ENCODE measurements around the gene APOBEC3B. TPM values are rescaled to one million over a fixed set of nuclear protein-coding genes. Genes with fewer than 3 reads are reported as not detected.

The APOBEC3B gene
- polyA plus RNA-seq, 1 donor (not counting 4 experiments of a cell fraction or from before 2014, with no cell fraction given): 3.4 TPM

DNA sequence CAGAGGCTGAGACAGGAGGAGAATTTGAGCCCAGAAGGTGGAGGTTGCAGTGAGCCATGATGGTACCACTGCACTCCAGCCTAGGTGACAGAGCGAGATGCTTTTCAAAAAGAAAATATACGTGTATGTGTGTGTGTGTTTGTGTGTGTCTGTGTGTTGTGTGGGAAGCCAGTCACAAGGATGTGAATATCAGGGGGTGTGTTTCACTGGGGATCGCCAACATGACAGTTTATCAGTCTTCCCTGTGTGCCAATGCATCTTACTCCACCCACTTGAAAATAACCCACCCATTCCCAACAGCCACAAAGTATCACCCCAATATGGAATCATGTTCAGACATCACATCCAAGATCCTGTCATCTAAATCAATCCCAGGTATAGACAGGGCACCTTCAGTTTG lies 10.4 kb upstream of the APOBEC3B start:
- H3K4me2 ChIP-seq (ENCODE audit: control insufficient read depth, extremely low read depth, insufficient read depth, low read depth, low read length): no peak overlapping the region
- H3K9me3 ChIP-seq (ENCODE audit: control insufficient read depth, low read depth, low read length): no peaks in the 10 kb centered on the region
- DNase-seq (ENCODE audit: low read depth, low spot score) (no peak), FAIRE-seq (no peak)
- no peaks in the 10 kb centered on the region for H3K36me3 ChIP-seq (ENCODE audit: control insufficient read depth in 2 of 2, extremely low read depth in 1 of 2, insufficient read depth in 2 of 2, low read length in 2 of 2)
- TF ChIP-seq, protein P1, sequence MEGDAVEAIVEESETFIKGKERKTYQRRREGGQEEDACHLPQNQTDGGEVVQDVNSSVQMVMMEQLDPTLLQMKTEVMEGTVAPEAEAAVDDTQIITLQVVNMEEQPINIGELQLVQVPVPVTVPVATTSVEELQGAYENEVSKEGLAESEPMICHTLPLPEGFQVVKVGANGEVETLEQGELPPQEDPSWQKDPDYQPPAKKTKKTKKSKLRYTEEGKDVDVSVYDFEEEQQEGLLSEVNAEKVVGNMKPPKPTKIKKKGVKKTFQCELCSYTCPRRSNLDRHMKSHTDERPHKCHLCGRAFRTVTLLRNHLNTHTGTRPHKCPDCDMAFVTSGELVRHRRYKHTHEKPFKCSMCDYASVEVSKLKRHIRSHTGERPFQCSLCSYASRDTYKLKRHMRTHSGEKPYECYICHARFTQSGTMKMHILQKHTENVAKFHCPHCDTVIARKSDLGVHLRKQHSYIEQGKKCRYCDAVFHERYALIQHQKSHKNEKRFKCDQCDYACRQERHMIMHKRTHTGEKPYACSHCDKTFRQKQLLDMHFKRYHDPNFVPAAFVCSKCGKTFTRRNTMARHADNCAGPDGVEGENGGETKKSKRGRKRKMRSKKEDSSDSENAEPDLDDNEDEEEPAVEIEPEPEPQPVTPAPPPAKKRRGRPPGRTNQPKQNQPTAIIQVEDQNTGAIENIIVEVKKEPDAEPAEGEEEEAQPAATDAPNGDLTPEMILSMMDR (optimal IDR thresholded peaks at IDR 0.05 in 1 of 3, IDR thresholded peaks at IDR 0.05 in 1 of 3, conservative IDR thresholded peaks at IDR 0.05 in 1 of 3; ENCODE audit: extremely low read depth in 1 of 3, insufficient read depth in 2 of 3, low read length in 3 of 3): no peak
- TF ChIP-seq EZH2 (IDR thresholded peaks at IDR 0.05; ENCODE audit: low read length): no peak
- no peaks in the 10 kb centered on the region for H3K4me1 ChIP-seq (ENCODE audit: control insufficient read depth, extremely low read depth, insufficient read depth, low read length)
- H3K9me1 ChIP-seq (ENCODE audit: control insufficient read depth, extremely low read depth, insufficient read depth, low read length): no peaks in the 10 kb centered on the region
- H3K27me3 ChIP-seq (ENCODE audit: control insufficient read depth, extremely low read depth, insufficient read depth, low read length): peaks cover 1% of the 10 kb centered on the region
- no peak overlapping the region for H3K9ac ChIP-seq (ENCODE audit: control insufficient read depth, extremely low read depth, insufficient read depth, low read length)
- dilution Hi-C loops (cut with MboI; ENCODE audit: extremely low pct_ligation_motif_present, low sequenced_read_pairs): no loop called here
- no peak overlapping the region for H2AFZ ChIP-seq (ENCODE audit: control insufficient read depth, low read length)
- H3K79me2 ChIP-seq (ENCODE audit: control insufficient read depth, insufficient read depth, low read length): no peaks in the 10 kb centered on the region
- H3K27ac ChIP-seq (ENCODE audit: control insufficient read depth, insufficient read depth, low read length): no peak overlapping the region
- no peak overlapping the region for H3K4me3 ChIP-seq (ENCODE audit: control insufficient read depth in 2 of 3, extremely low read depth in 1 of 3, insufficient read depth in 2 of 3, low read depth in 1 of 3, low read length in 3 of 3)
- no peaks in the 10 kb centered on the region for H4K20me1 ChIP-seq (ENCODE audit: control insufficient read depth, extremely low read depth, insufficient read depth, low read length)

DNA sequence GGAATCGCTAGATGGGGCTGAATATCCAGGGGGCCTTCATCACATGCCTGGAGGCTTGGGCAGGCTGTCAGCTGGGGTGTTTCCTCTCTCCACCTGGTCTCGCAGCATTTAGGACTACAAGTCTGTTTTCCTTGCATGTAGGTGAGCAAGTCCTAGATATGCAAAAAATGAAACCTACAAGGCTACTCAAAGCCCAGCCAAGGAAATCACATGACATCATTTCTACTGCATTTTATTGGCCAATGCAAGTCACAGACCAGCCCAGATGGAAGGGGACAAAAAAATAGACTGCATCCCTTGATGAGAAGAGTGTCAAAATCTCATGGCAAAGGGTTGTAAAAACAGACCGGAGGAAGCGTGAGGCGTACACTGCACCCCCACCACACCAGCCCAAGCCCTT lies 9.6 kb upstream of the APOBEC3B start:
- dilution Hi-C loops (cut with MboI; ENCODE audit: extremely low pct_ligation_motif_present, low sequenced_read_pairs): no loop called here

More for the DNA sequence above, 9.6 kb upstream of the APOBEC3B start:
- TF ChIP-seq, protein P1 (optimal IDR thresholded peaks at IDR 0.05 in 1 of 3, IDR thresholded peaks at IDR 0.05 in 1 of 3, conservative IDR thresholded peaks at IDR 0.05 in 1 of 3; ENCODE audit: extremely low read depth in 1 of 3, insufficient read depth in 2 of 3, low read length in 3 of 3): no peak
- TF ChIP-seq EZH2 (IDR thresholded peaks at IDR 0.05; ENCODE audit: low read length): no peak
- no peak overlapping the region for H3K9ac ChIP-seq (ENCODE audit: control insufficient read depth, extremely low read depth, insufficient read depth, low read length)
- no peaks in the 10 kb centered on the region for H3K9me3 ChIP-seq (ENCODE audit: control insufficient read depth, low read depth, low read length)
- DNase-seq (ENCODE audit: low read depth, low spot score) (no peak), FAIRE-seq (no peak)
- H3K27ac ChIP-seq (ENCODE audit: control insufficient read depth, insufficient read depth, low read length): no peak overlapping the region
- no peak overlapping the region for H2AFZ ChIP-seq (ENCODE audit: control insufficient read depth, low read length)
- no peak overlapping the region for H3K4me2 ChIP-seq (ENCODE audit: control insufficient read depth, extremely low read depth, insufficient read depth, low read depth, low read length)
- no peaks in the 10 kb centered on the region for H3K36me3 ChIP-seq (ENCODE audit: control insufficient read depth in 2 of 2, extremely low read depth in 1 of 2, insufficient read depth in 2 of 2, low read length in 2 of 2)
- no peaks in the 10 kb centered on the region for H3K9me1 ChIP-seq (ENCODE audit: control insufficient read depth, extremely low read depth, insufficient read depth, low read length)
- no peak overlapping the region for H3K4me3 ChIP-seq (ENCODE audit: control insufficient read depth in 2 of 3, extremely low read depth in 1 of 3, insufficient read depth in 2 of 3, low read depth in 1 of 3, low read length in 3 of 3)
- no peaks in the 10 kb centered on the region for H3K4me1 ChIP-seq (ENCODE audit: control insufficient read depth, extremely low read depth, insufficient read depth, low read length)
- no peaks in the 10 kb centered on the region for H4K20me1 ChIP-seq (ENCODE audit: control insufficient read depth, extremely low read depth, insufficient read depth, low read length)
- no peaks in the 10 kb centered on the region for H3K79me2 ChIP-seq (ENCODE audit: control insufficient read depth, insufficient read depth, low read length)
- H3K27me3 ChIP-seq (ENCODE audit: control insufficient read depth, extremely low read depth, insufficient read depth, low read length): no peaks in the 10 kb centered on the region

Data from keratinocyte (primary cell).